Pancreas (tissue), 10 donors: ENCODE measurements around the gene CCDC85C. TPM values are rescaled to one million over a fixed set of nuclear protein-coding genes. Genes with fewer than 3 reads are reported as not detected.
A peak's percentile ranks its signal among the peaks of the same experiment; 100 is the strongest.

Experiments used
- ATAC-seq, 4 donors: fragments of 200-7000 bp; cut with Tn5 transposase; one replicate each; pipeline versions ENCODE4 v1.8.0 to v1.9.1; 2020; ENCODE audit warnings: mild to moderate bottlenecking in 4 of 4, moderate library complexity in 4 of 4
- DNase-seq, 6 donors: peaks; one replicate each; pipeline ENCODE4 v3.0.0-alpha.2; 2020
- FAIRE-seq: peaks from 2 replicates; lab custom pipeline; 2012; peaks lifted over from hg19 to GRCh38; lab: Jason Lieb, UNC
- H3K27ac ChIP-seq, 4 donors: fragments of 200-600 bp; sonication (generic); 1 replicate in 3 of 4; 2 replicates in 1 of 4; pipeline versions ENCODE4 v1.5.0 to v1.8.0; 2020
- H3K27me3 ChIP-seq, 4 donors: fragments of 200-600 bp; one replicate each; pipeline ENCODE4 v1.8.0; 2021
- H3K36me3 ChIP-seq, 3 donors: fragments of 200-600 bp; sonication (generic) in 1 of 3; one replicate each; pipeline versions ENCODE4 v1.5.0 to v1.8.0; 2020 to 2021
- H3K4me1 ChIP-seq, 3 donors: fragments of 200-600 bp; one replicate each; pipeline ENCODE4 v1.8.0; 2021
- H3K4me3 ChIP-seq, 4 donors: fragments of 200-600 bp; sonication (generic) in 2 of 4; one replicate each; pipeline versions ENCODE4 v1.5.0 to v1.8.0; 2020 to 2021
- H3K9me3 ChIP-seq, 4 donors: fragments of 200-600 bp; one replicate each; pipeline ENCODE4 v1.8.0; 2021
- CTCF ChIP-seq, 4 donors: fragments of 200-600 bp; sonication (generic) in 3 of 4; IDR thresholded peaks; one replicate each; pipeline versions ENCODE4 v1.5.0 to v1.8.0; 2021; ENCODE audit warnings: antibody characterized with exemption in 4 of 4
- WGBS, 2 donors: extraction: QIAGEN DNeasy Blood & Tissue Kit; methylation state at CpG; one replicate each; pipeline ENCODE4 v1.1.7; 2013; 5-methylcytosine and 5-hydroxymethylcytosine counted together
- intact Hi-C, 3 donors: fragments of 100-400 bp; cut with DNase I; formaldehyde crosslinking; loops; one replicate each; pipeline versions ENCODE4 v1.11.1 to v1.14.2; 2022
- polyA plus RNA-seq, 2 donors: library from polyadenylated mRNA; stranded (reverse); fragments of 200-250 nt; gene quantifications; one replicate each; pipeline ENCODE4 v1.2.3, GENCODE V29; 2013
- total RNA-seq, 6 donors: library from RNA; stranded (reverse); fragmentation: NEBNext Ultra II Directional in 4 of 6; extraction: Animal tissue kit (Norgen Biotek cat#: 25700) in 4 of 6; gene quantifications; one replicate each; pipeline versions ENCODE4 v1.2.1 to v1.2.4, GENCODE V29; 2021 to 2023
- donor health status: healthy with polysubstance abuse.
- donor health status: DM: no; HTN: no; CAD: no; lungs with moderate emphysema.
- donor health status: DM: no; HTN: no; CAD: no.
- donor health status: control.
- donor health status: control.
- donor health status: Bipolar disorder and iron deficiency.
- donor health status: DM: yes; HTN: yes; CAD: no.
- donor health status: DM: no; HTN: no; CAD: no.
- donor health status: DM: no; HTN: no; CAD: no.
- donor health status: DM: yes; HTN: yes; CAD: no.

Gene CCDC85C
- total and polyA plus RNA-seq, 8 donors, result 9.5 to 22.2 (median 17.6) TPM

- 72 to 75% methylated on average over 10 of the region's 10 CpGs for WGBS, 2 donors
- FAIRE-seq (no peak), ATAC-seq (no peak)
These were observed 54.3 kb downstream of the CCDC85C start for GRCh38 chr14:99549684-99550083.

GRCh38 chr14:99548871-99549515 is 55.0 kb downstream of the CCDC85C start:
- Histone ChIP-seq H3K36me3 (no peaks in the 10 kb centered on the region), H3K27me3 (no peaks in the 10 kb centered on the region), H3K27ac (no peak overlapping the region), H3K9me3 (no peaks in the 10 kb centered on the region), H3K4me3 (no peak overlapping the region), H3K4me1 (peaks cover 23 to 28% (median 27%) of the 10 kb centered on the region in 3 donors)
- no peak for FAIRE-seq
- DNase-seq, result no peak
- no peak for ATAC-seq
- intact Hi-C loops, result no loop called here
- TF ChIP-seq CTCF (IDR thresholded peaks at IDR 0.05), result no peak
- WGBS, 2 donors, result 74 to 81% methylated on average over 10 of the region's 10 CpGs

More at GRCh38 chr14:99549684-99550083, 54.3 kb downstream of the CCDC85C start:
- Histone ChIP-seq H3K4me3 (no peak overlapping the region), H3K27me3 (no peaks in the 10 kb centered on the region), H3K36me3 (no peaks in the 10 kb centered on the region), H3K27ac (no peak overlapping the region), H3K9me3 (no peaks in the 10 kb centered on the region), H3K4me1 (peaks cover 28 to 35% (median 33%) of the 10 kb centered on the region in 3 donors)
- no peak for DNase-seq
- intact Hi-C loops, result no loop called here
- no peak for TF ChIP-seq CTCF (IDR thresholded peaks at IDR 0.05)

- H3K4me1 ChIP-seq, result peaks cover 17 to 21% (median 19%) of the 10 kb centered on the region in 3 donors
- no peak overlapping the region for H3K27ac ChIP-seq
- H3K27me3 ChIP-seq, result no peaks in the 10 kb centered on the region
- ATAC-seq (no peak), FAIRE-seq (no peak), DNase-seq (no peak)
- no peaks in the 10 kb centered on the region for H3K36me3 ChIP-seq
- no peak for TF ChIP-seq CTCF (IDR thresholded peaks at IDR 0.05)
- 89 to 90% methylated on average over 18 of the region's 18 CpGs for WGBS, 2 donors
- no peaks in the 10 kb centered on the region for H3K9me3 ChIP-seq
- H3K4me3 ChIP-seq, result no peak overlapping the region
- intact Hi-C loops, result no loop called here
These were observed 55.8 kb downstream of the CCDC85C start for GRCh38 chr14:99548255-99548654.

DNA sequence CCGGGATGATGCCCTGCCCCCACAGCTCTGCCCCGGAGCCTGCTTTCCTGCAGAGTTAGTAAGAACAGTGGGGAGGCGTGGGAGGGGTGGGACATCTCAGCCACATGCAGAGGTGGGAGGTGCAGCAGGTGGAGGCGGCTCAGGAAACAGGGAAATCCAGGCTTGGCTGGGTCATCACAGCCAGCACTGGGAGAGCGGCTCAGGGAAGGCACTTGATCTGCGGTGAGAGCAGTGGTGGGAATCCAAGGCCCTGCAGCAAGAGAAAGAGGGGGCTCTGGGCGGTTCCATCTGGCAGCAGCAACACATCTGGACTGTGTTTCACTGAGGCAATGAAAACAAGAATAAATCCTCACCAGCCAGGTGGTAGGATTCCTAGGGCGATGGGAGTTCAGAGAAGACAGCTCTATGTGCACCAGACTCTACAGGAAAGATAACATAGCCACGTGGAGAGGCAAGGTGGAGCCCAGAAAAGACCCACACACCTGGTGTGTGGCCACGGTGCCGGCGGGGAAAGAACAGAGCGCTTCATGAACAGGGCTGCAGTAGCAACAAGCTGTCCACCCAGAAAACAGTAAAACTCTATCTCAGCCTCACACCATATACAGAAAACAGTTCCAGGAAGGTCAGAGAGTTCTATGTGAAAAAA is 57.6 kb downstream of the CCDC85C start:
- peak in 1 of 6 donors; percentile 51 for DNase-seq
- no peaks in the 10 kb centered on the region for H3K27me3 ChIP-seq
- H3K36me3 ChIP-seq, result no peaks in the 10 kb centered on the region
- no peak for FAIRE-seq
- no peak overlapping the region for H3K27ac ChIP-seq
- ATAC-seq, result peak; percentile 22 to 62 (median 35)
- no peaks in the 10 kb centered on the region for H3K9me3 ChIP-seq
- intact Hi-C loops, result no loop called here
- no peak overlapping the region for H3K4me3 ChIP-seq
- WGBS, 2 donors, result 25 to 29% methylated on average over 13 of the region's 13 CpGs
- H3K4me1 ChIP-seq, result peaks cover 0 to 5% (median 3%) of the 10 kb centered on the region in 3 donors
- no peak for TF ChIP-seq CTCF (IDR thresholded peaks at IDR 0.05)

DNA sequence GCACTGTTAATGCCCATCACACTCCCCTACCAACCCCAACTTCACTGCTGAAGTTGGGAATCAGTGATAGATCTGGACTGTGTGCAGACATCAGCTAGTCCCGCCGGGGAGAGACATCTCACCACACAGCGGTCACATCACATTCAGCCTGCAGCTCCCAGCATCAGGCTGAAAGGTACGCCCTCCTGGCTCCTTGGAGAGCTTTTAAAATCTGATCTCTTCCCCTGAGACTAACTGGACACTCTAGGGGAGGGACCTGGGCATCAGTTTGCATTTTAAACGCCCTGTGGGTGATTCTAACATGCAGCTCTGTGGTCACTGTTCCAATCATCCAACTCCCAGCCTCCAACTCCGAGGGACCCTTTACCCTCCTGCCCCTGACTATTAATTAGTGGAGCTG is 58.4 kb downstream of the CCDC85C start:
- H3K4me1 ChIP-seq, result peaks cover 0 to 5% (median 3%) of the 10 kb centered on the region in 3 donors
- no peak for DNase-seq
- WGBS, 2 donors, result 79 to 80% methylated on average over 6 of the region's 6 CpGs
- H3K9me3 ChIP-seq, result no peaks in the 10 kb centered on the region
- H3K27ac ChIP-seq, result no peak overlapping the region
- intact Hi-C loops, result no loop called here
- no peak for ATAC-seq
- H3K27me3 ChIP-seq, result no peaks in the 10 kb centered on the region
- FAIRE-seq, result no peak
- H3K36me3 ChIP-seq, result no peaks in the 10 kb centered on the region
- no peak overlapping the region for H3K4me3 ChIP-seq
- TF ChIP-seq CTCF (IDR thresholded peaks at IDR 0.05), result no peak
